Urothelium cell line (cell line): ENCODE measurements around the gene TFG.

Experiments
- DNase-seq: peaks from one replicate; pipeline ENCODE4 v3.0.0; 2011; ENCODE audit warnings: low spot score, mixed read lengths
- FAIRE-seq: peaks from 2 replicates; lab custom pipeline; 2011; peaks lifted over from hg19 to GRCh38; lab: Jason Lieb, UNC

Gene TFG

DNA sequence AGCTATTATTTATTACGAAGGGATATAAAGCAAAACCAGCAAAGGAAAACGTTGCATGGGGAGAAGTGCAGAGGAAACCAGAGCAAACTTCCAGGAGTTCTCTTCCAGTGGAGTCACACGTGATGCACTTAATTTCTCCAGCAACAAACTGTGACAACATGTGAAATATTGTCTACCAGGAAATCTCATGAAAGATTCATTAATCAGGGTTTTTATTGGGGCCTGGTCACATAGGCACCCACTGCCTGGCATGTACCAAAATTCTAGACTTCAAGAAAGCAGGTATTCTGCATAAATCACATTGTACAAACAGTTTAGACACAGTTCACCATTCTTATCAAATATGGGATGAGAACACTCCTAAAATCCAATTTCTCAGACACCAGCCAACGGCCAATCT is 5.4 kb upstream of the TFG start:
- DNase-seq (no peak), FAIRE-seq (no peak)

GRCh38 chr3:100706365-100706764 is 2.9 kb upstream of the TFG start:
- no peak for DNase-seq
- FAIRE-seq, result no peak

GRCh38 chr3:100708644-100708988 is 678 bp upstream of the TFG start:
- FAIRE-seq (no peak), DNase-seq (no peak)

- DNase-seq, result peak; percentile 37
Measured at GRCh38 chr3:100709842-100710260, 557 bp downstream of the TFG start.

GRCh38 chr3:100710261-100710968 is 1.1 kb downstream of the TFG start:
- FAIRE-seq (no peak), DNase-seq (peak; percentile 60)

More at GRCh38 chr3:100709842-100710260, 557 bp downstream of the TFG start:
- no peak for FAIRE-seq

DNA sequence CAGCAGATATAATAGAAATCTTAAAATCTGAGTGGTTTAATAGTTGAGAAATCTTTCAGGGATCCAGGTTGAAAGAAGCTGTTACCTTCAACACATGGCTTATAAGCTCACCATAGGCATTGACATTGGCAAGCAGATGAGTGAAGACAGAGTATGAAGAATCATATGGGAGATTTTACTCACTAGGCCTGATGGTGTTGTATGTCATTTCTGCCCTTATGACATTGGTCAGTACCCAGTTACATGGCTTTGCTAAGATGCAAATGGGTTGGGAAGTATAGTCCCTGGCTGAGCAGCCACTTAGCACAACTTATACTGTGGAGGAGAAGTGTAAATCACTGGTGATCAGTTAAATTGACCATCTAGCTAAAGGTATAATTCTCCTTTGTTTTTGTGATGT is 5.9 kb downstream of the TFG start:
- DNase-seq, result no peak
- FAIRE-seq, result no peak

DNA sequence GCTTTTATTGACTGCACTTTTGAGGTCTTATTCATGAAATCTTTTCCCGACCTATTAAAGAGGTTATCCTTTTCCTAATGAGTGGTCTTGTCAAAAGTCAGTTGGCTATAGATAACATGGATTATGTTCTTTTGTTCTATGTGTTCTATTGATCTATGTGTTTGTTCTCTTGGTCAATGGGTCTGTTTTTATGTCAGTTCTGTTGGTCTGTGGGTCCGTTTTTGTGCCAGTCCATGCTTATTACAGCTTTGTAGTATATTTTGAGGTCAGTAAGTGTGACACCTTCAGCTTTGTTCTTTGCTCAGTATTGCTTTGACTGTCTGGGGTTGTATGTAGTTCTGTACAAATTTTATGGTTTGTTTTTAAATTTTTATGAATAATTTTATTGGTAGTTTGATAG is 7.8 kb downstream of the TFG start:
- FAIRE-seq (no peak), DNase-seq (no peak)

DNA sequence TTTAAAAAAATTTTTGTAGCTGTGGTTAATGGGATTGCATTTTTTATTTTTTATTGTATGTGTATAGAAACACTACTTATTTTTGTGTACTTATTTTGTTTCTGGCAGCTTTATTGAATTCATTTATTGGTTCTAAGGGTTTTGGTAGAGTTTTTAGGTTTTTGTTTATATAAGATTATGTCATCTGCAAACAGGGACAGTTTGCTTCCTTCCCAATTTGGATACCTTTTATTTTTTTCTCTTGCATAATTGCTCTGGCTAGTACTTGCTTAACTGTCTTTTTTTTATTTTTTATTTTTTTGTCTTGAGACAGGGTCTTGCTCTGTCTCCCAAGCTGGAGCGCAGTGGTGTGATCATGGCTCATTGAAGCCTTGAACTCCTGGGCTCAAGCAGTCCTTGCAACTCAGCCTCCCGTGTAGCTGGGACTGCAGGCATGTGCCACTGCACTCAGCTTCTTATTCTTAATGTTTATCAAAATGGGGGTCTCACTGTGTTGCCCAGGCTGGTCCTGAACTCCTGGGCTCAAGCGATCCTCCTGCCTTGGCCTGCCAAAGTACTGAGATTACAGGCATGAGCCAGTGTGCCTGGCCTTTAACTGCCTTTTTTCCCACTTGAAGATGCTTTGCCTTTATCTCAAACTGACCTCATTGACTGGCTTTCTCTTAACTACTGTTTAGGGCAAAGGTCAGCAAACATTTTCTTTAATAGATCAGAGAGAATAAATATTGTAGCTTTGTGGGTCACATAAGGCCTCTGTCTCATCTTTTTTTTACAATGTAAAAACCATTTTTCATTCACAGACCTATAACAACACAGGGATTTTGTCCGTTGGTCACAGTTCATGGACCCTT is 8.6 kb downstream of the TFG start:
- DNase-seq, result no peak
- no peak for FAIRE-seq

GRCh38 chr3:100719136-100719535 is 9.8 kb downstream of the TFG start:
- no peak for DNase-seq
- no peak for FAIRE-seq

DNA sequence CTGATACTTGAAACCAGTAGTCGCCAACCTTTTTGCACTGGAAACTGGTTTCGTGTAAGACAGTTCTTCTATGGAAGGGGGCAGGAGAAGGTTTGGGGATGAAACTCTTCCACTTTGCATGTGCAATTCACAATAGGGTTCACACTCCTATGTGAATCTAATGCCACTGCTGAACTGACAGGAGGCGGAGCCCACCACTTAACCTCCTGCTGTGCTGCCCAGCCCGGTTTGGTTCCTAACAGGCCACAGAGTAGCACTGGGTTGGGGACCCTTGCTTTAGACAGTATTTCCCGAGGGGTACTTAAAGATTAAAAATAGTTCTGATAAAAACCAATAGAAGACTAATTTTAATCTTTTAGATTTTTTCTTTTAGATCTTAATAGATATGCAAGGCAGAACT is 11.1 kb downstream of the TFG start:
- no peak for DNase-seq
- FAIRE-seq, result no peak

DNA sequence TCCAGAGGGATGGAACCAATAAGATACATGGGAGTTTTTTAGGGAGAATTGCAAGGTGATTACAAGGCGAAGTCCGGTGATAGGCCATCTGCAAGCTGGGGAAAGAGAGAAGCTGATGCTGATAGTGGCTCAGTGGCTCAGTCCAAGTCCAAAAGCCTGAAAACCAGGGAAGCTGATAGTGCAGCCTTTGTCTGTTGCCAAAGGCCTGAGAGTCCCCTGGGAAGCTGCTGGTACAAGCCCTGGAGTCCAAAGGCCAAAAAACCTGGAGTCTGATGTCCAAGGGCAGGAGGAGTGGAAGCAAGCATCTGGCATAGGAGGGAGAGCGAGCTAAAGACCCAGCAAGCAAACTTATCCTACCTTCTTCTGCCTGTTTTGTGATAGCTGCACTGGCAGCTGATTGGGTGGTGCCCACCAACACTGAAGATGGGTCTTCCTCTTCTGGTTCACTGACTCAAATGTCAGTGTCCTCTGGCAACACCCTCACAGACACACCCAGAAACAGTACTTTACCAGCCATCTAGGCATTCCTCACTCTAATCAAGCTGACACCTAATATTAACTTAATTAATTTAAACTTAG is 16.7 kb downstream of the TFG start:
- no peak for DNase-seq
- FAIRE-seq, result no peak

DNA sequence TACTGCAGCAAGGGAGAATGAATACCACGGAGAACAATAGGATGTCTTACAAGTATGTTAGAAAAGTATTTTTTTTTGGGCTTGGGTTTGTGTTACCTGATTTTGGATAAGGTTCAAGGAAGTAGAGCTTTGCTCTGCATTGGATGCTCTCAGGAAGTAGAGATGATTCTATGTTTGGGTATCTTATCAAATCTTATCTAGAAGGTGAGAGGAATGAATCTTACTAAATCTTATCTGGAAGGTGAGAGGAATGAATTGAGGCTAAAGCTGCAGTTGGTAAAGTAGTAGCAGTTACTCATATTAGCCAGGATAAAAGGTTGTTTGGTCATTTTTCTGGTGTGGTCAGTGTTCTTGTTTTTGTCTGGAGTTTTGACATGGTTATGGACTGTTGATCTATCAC is 17.4 kb downstream of the TFG start:
- no peak for DNase-seq
- no peak for FAIRE-seq

- no peak for FAIRE-seq
- DNase-seq, result no peak
Measured at GRCh38 chr3:100730524-100730923, 21.2 kb downstream of the TFG start.

GRCh38 chr3:100732435-100732834 is 23.1 kb downstream of the TFG start:
- FAIRE-seq, result no peak
- DNase-seq, result no peak

- no peak for FAIRE-seq
- peak; percentile 14 for DNase-seq
Measured at GRCh38 chr3:100737334-100737733, 28.0 kb downstream of the TFG start.

GRCh38 chr3:100740207-100740606 is 30.9 kb downstream of the TFG start:
- FAIRE-seq (no peak), DNase-seq (no peak)

DNA sequence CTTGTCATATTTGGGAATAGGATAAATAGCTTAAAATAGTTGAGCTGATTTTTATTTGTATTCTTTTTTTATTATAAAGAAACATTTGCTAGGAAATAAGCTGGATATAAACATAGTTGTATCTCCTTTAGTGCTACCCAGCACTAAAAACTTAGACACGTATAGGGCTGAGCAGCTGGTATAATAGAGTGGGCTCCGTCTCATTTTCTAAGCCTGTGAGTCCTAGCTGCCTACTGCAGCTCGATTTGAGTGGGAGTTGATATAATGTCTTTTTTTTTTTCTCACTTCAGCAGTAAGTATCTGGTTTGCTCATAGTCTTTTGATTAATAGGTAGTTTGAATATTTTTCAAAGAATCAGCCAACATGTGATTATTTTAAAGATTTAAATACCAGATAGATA is 34.2 kb downstream of the TFG start:
- no peak for FAIRE-seq

GRCh38 chr3:100744671-100745070 is 35.4 kb downstream of the TFG start:
- peak; percentile 13 for FAIRE-seq
- no peak for DNase-seq

More for the DNA sequence above, 34.2 kb downstream of the TFG start:
- no peak for DNase-seq

- FAIRE-seq (no peak), DNase-seq (no peak)
Measured at GRCh38 chr3:100745617-100746016, 36.3 kb downstream of the TFG start.

DNA sequence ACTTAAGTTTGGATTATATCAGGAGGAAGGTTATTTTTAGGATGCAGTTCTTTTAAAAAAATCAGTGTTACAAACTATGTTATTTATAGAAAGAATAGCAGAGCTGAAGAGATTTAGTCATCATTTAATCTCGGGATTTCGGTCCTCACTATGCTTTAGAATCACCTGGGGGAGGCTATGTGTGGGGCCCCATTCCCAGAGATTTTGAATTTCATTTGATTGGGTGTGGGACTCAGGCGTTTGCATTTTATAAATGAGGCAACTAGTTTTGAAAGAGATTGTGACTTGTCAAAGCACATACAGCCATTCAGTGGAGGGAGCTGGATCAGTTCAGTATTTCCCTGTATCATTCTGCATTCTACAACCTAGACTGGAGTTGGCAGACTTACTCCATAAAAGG is 36.8 kb downstream of the TFG start:
- DNase-seq, result no peak
- no peak for FAIRE-seq

- DNase-seq (no peak), FAIRE-seq (no peak)
Measured at GRCh38 chr3:100748220-100748619, 38.9 kb downstream of the TFG start.

GRCh38 chr3:100748967-100749366 is 39.7 kb downstream of the TFG start:
- no peak for DNase-seq
- FAIRE-seq, result no peak
